ENCODE measurements around the gene SPATA3.

The SPATA3 gene

DNA sequence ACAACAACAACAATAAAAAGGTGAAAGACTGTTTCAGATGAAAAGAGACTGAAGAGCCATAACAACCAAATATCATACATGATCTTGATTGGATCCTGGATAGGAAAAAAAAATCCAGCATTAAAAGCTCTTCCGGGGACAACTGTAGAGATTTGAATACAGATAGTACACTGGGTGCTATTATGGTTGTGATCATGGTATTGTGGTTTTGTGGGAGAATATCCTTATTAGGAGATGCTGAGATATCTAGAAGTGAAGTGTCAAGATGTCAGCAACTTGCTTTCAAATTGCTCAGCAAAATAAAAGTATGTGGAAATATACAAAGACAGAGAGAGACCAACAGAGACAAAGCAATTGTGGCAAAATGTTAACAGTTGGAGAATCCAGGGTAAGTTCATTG is 15.5 kb upstream of the SPATA3 start:
- H3K9ac ChIP-seq (ENCODE audit: low read length): no peak overlapping the region
- TF ChIP-seq, protein P1, sequence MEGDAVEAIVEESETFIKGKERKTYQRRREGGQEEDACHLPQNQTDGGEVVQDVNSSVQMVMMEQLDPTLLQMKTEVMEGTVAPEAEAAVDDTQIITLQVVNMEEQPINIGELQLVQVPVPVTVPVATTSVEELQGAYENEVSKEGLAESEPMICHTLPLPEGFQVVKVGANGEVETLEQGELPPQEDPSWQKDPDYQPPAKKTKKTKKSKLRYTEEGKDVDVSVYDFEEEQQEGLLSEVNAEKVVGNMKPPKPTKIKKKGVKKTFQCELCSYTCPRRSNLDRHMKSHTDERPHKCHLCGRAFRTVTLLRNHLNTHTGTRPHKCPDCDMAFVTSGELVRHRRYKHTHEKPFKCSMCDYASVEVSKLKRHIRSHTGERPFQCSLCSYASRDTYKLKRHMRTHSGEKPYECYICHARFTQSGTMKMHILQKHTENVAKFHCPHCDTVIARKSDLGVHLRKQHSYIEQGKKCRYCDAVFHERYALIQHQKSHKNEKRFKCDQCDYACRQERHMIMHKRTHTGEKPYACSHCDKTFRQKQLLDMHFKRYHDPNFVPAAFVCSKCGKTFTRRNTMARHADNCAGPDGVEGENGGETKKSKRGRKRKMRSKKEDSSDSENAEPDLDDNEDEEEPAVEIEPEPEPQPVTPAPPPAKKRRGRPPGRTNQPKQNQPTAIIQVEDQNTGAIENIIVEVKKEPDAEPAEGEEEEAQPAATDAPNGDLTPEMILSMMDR (IDR thresholded peaks at IDR 0.05; ENCODE audit: low read length): no peak
- TF ChIP-seq EZH2 (IDR thresholded peaks at IDR 0.05; ENCODE audit: borderline replicate concordance, low read length): no peak
- H3K4me2 ChIP-seq (ENCODE audit: low read length): no peak overlapping the region
- H3K27me3 ChIP-seq (ENCODE audit: insufficient read depth, low read length): no peaks in the 10 kb centered on the region
- H3K4me3 ChIP-seq (ENCODE audit: low read depth, low read length, poor library complexity, severe bottlenecking): no peak overlapping the region
- H3F3A ChIP-seq (ENCODE audit: insufficient read depth, low read length): no peaks in the 10 kb centered on the region
- no peaks in the 10 kb centered on the region for H3K9me2 ChIP-seq (ENCODE audit: low read depth, low read length)
- no peak overlapping the region for H2AFZ ChIP-seq (ENCODE audit: low read length)
- H4K20me1 ChIP-seq (ENCODE audit: insufficient read depth, low read length): no peaks in the 10 kb centered on the region
- no peaks in the 10 kb centered on the region for H3K9me3 ChIP-seq (ENCODE audit: low read length)
- no peaks in the 10 kb centered on the region for H3K79me2 ChIP-seq (ENCODE audit: insufficient read depth, low read length)
- H3K4me1 ChIP-seq (ENCODE audit: insufficient read depth, low read length, severe bottlenecking): no peaks in the 10 kb centered on the region
- H3K27ac ChIP-seq (ENCODE audit: low read depth, low read length, poor library complexity, severe bottlenecking): no peak overlapping the region
- no peaks in the 10 kb centered on the region for H3K36me3 ChIP-seq (ENCODE audit: insufficient read depth, low read length)

DNA sequence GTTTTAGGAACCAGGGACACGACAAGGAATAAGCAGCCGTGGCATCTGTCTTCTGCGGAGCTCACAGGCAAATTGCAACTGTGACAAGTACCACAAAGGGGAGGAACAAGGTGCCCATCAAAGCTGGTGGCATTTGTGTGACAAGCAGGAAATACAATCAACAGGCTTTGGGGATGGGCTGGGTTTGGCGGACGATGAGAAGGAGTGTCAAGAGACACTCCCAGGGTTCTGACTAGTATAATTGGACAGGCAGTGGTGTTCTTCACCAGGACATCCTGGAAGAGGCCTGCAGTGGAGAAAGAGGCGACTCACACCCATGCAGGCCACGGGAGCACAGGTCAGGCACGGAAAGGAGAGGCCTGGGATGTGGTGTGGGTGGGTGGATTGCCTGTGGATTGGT is 14.2 kb upstream of the SPATA3 start:
- no peaks in the 10 kb centered on the region for H3K36me3 ChIP-seq (ENCODE audit: insufficient read depth, low read length)
- no peak overlapping the region for H3K27ac ChIP-seq (ENCODE audit: low read depth, low read length, poor library complexity, severe bottlenecking)
- no peak overlapping the region for H2AFZ ChIP-seq (ENCODE audit: low read length)
- H3K4me2 ChIP-seq (ENCODE audit: low read length): no peak overlapping the region
- H3K27me3 ChIP-seq (ENCODE audit: insufficient read depth, low read length): no peaks in the 10 kb centered on the region
- H4K20me1 ChIP-seq (ENCODE audit: insufficient read depth, low read length): no peaks in the 10 kb centered on the region
- no peaks in the 10 kb centered on the region for H3K9me2 ChIP-seq (ENCODE audit: low read depth, low read length)
- H3K9ac ChIP-seq (ENCODE audit: low read length): no peak overlapping the region
- H3K4me3 ChIP-seq (ENCODE audit: low read depth, low read length, poor library complexity, severe bottlenecking): no peak overlapping the region
- no peaks in the 10 kb centered on the region for H3K79me2 ChIP-seq (ENCODE audit: insufficient read depth, low read length)
- TF ChIP-seq, protein P1 (IDR thresholded peaks at IDR 0.05; ENCODE audit: low read length): no peak
- TF ChIP-seq EZH2 (IDR thresholded peaks at IDR 0.05; ENCODE audit: borderline replicate concordance, low read length): no peak
- H3K4me1 ChIP-seq (ENCODE audit: insufficient read depth, low read length, severe bottlenecking): peaks cover 1% of the 10 kb centered on the region
- H3K9me3 ChIP-seq (ENCODE audit: low read length): no peaks in the 10 kb centered on the region
- H3F3A ChIP-seq (ENCODE audit: insufficient read depth, low read length): no peaks in the 10 kb centered on the region

DNA sequence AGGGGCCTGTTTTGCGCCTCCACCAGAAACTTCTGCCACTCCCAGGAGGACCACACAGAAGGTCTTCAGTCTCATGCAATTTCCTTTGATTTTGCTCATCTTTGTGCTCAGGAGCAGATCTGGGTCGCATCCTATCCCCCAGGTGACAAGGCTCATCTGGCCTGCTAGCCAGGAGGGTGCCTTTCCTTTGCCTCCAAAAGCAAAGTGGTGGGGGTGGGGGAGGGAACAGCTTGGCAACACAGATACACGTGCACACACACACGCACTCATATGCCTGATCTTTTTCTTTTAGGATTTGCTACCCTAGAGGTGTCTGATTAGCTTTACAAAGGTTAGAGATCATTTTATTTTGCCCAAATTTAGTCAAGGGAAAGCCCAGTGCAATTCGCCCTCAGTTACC is 13.8 kb upstream of the SPATA3 start:
- Histone ChIP-seq H3K4me3 (ENCODE audit: low read depth, low read length, poor library complexity, severe bottlenecking) (no peak overlapping the region), H2AFZ (ENCODE audit: low read length) (no peak overlapping the region), H3K27ac (ENCODE audit: low read depth, low read length, poor library complexity, severe bottlenecking) (no peak overlapping the region), H3K9ac (ENCODE audit: low read length) (no peak overlapping the region), H3K9me2 (ENCODE audit: low read depth, low read length) (no peaks in the 10 kb centered on the region), H3K4me1 (ENCODE audit: insufficient read depth, low read length, severe bottlenecking) (peaks cover 6% of the 10 kb centered on the region), H3F3A (ENCODE audit: insufficient read depth, low read length) (no peaks in the 10 kb centered on the region), H4K20me1 (ENCODE audit: insufficient read depth, low read length) (no peaks in the 10 kb centered on the region), H3K27me3 (ENCODE audit: insufficient read depth, low read length) (no peaks in the 10 kb centered on the region), H3K36me3 (ENCODE audit: insufficient read depth, low read length) (no peaks in the 10 kb centered on the region), H3K4me2 (ENCODE audit: low read length) (no peak overlapping the region), H3K9me3 (ENCODE audit: low read length) (no peaks in the 10 kb centered on the region), H3K79me2 (ENCODE audit: insufficient read depth, low read length) (no peaks in the 10 kb centered on the region)
- TF ChIP-seq EZH2 (IDR thresholded peaks at IDR 0.05; ENCODE audit: borderline replicate concordance, low read length): no peak
- TF ChIP-seq, protein P1 (IDR thresholded peaks at IDR 0.05; ENCODE audit: low read length): no peak

Measured in OCI-LY1 (cell line).